LNCaP clone FGC (cell line): Measurements from ENCODE around the gene CCDC12.

ENCODE experiments used
- DNase-seq: peaks from one replicate; pipeline ENCODE4 v3.0.0-alpha.2; 2011; ENCODE audit warnings: low read depth
- H3K4me3 ChIP-seq: 2 replicates; pipeline ENCODE4 v1.5.1; 2011; ENCODE audit warnings: mild to moderate bottlenecking, low read depth, low read length, control low read depth
- TF ChIP-seq, protein P1 (sequence below): IDR thresholded peaks from 2 replicates; pipeline ENCODE4 v1.5.1; 2012; ENCODE audit warnings: mild to moderate bottlenecking; ENCODE audit not compliant: control insufficient read depth, insufficient read depth; ENCODE audit errors: extremely low read depth

The CCDC12 gene

GRCh38 chr3:47016934-47017435 lies 40.4 kb upstream of the CCDC12 start:
- no peak overlapping the region for H3K4me3 ChIP-seq
- TF ChIP-seq, protein P1, sequence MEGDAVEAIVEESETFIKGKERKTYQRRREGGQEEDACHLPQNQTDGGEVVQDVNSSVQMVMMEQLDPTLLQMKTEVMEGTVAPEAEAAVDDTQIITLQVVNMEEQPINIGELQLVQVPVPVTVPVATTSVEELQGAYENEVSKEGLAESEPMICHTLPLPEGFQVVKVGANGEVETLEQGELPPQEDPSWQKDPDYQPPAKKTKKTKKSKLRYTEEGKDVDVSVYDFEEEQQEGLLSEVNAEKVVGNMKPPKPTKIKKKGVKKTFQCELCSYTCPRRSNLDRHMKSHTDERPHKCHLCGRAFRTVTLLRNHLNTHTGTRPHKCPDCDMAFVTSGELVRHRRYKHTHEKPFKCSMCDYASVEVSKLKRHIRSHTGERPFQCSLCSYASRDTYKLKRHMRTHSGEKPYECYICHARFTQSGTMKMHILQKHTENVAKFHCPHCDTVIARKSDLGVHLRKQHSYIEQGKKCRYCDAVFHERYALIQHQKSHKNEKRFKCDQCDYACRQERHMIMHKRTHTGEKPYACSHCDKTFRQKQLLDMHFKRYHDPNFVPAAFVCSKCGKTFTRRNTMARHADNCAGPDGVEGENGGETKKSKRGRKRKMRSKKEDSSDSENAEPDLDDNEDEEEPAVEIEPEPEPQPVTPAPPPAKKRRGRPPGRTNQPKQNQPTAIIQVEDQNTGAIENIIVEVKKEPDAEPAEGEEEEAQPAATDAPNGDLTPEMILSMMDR, result no peak
- DNase-seq, result no peak

GRCh38 chr3:47016086-47016933 lies 39.8 kb upstream of the CCDC12 start:
- DNase-seq, result no peak
- TF ChIP-seq, protein P1, result no peak
- H3K4me3 ChIP-seq, result no peak overlapping the region

DNA sequence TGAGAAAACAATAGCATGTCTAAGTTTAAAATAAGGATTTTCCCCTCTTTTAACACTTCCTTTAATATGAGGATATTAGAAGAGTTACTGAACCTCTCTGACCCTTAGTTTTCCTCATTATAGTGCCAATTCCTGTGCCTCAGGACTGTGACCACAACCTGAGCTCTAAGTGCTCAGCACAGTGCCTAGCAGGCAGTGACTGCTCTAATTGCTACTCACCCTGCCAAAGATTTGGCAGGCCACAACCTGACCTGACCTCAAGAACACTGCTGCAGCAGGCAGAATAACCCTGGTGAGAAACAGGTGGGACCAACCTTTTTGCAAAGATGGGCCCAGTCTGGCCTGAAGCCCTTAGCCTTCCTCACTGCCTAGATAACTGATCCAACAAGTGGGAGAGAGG lies 38.6 kb upstream of the CCDC12 start:
- H3K4me3 ChIP-seq, result no peak overlapping the region
- no peak for DNase-seq
- TF ChIP-seq, protein P1, result no peak

GRCh38 chr3:47014036-47014435 lies 37.5 kb upstream of the CCDC12 start:
- TF ChIP-seq, protein P1, result no peak
- H3K4me3 ChIP-seq, result no peak overlapping the region
- no peak for DNase-seq

DNA sequence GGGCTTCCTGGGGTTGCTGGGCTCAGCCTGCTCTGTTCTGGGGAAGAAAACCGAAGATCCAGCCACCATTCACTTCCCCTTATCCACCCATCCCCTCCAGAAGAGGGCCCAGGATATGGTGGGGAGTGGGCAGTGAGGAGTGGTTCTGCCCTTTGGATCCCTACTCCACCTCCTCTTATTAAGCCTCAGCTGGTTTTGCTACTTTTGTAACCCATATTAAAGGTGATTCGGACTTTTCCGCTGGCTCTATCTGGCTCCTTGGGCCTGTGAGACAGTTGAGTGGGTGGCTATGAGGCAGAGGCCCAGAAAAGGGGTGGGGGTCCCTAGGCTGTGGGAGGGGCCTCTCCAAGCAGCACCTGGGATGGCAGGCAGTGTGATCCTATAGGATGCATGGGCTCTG lies 36.7 kb upstream of the CCDC12 start:
- H3K4me3 ChIP-seq, result no peak overlapping the region
- TF ChIP-seq, protein P1, result no peak
- DNase-seq, result no peak

DNA sequence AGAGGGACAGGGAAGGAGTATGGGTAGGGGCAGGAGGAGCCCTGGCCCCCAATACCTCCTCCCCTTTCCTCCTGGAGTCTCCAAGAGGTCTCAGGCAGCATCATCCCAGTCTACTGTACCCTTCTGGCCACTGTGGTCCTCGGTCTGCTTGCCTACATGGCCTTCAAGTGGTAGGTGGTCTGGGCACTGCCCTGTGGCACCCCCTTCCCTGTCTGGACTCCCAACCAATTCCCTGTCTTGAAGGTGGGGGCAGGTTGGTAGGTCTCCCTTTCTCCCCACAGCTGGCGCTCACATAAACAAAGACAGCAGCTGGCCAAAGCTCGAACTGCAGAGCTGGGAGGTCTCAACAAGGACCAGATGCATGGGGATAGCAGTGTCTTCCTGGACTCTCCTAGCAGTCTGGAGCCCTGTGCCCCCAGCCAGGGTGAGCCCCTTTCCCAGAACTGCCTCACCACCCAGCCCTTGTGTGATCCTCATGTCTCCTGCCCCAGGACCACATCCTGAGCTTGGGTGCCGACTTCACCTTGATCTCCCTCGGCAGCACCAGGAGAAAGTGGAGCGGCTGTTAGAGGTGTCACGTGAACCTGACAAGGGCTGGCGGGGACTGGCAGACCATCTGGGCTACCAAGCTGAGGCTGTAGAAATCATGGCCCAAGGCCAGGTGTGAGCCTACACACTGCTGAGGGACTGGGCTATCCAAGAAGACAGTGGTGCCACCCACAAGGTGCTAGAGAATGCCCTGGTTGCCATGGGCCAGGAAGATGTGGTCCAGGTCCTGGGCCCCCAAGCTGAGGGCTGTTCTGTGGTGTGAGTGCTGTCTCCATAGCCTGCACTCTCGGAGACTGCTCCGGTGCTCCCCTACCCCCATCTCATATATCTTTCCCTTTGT lies 36.0 kb upstream of the CCDC12 start:
- no peak overlapping the region for H3K4me3 ChIP-seq
- DNase-seq, result no peak
- TF ChIP-seq, protein P1, result no peak
